A549 (cell line): ENCODE data around the gene ARHGEF11.

Experiments used
- CTCF ChIP-seq: fragments of >200 bp; sonication (Bioruptor Twin); formaldehyde crosslinking; IDR thresholded peaks from 3 replicates; pipeline ENCODE4 v1.5.1; 2016
- EP300 ChIP-seq, 2 experiments: fragments of >200 bp; sonication (Bioruptor Twin); formaldehyde crosslinking; IDR thresholded peaks; 2 replicates in 1 of 2; 3 replicates in 1 of 2; pipeline ENCODE4 v1.6.1; 2016 to 2017
- KDM1A ChIP-seq: fragments of 200-600 bp; sonication (generic); IDR thresholded peaks from 2 replicates; pipeline ENCODE4 v1.6.1; 2016; ENCODE audit warnings: low read depth, mild to moderate bottlenecking
- MAZ ChIP-seq: fragments of 150-350 bp; IDR thresholded peaks from 2 replicates; pipeline ENCODE4 v1.6.1; 2014; ENCODE audit warnings: antibody characterized with exemption, low read depth, low read length, borderline replicate concordance
- POLR2A ChIP-seq: IDR thresholded peaks from 2 replicates; pipeline ENCODE4 v1.6.1; 2012; ENCODE audit warnings: mild to moderate bottlenecking, low read length

GRCh38 chr1:156905651-156906050 lies 139.9 kb downstream of the ARHGEF11 start:
- TF ChIP-seq CTCF: no peak
- TF ChIP-seq POLR2A: no peak
- TF ChIP-seq MAZ: no peak
- TF ChIP-seq EP300 (IDR thresholded peaks at IDR 0.05): no peak
- TF ChIP-seq KDM1A: no peak
